Activated CD8-positive, alpha-beta memory T cell treated with anti-CD3 and anti-CD28 coated beads for 36 hours (primary cell): Measurements from ENCODE around the gene ABHD14A. TPM values are rescaled to one million over a fixed set of nuclear protein-coding genes. Genes with fewer than 3 reads are reported as not detected.

Source experiments
- CTCF ChIA-PET: fragments of 350-600 bp; sonication (Branson Sonifier 250); formaldehyde crosslinking; loops from one replicate; lab custom pipeline; 2021; ENCODE audit warnings: antibody characterized with exemption; lab: Charles Lee
- POLR2A ChIA-PET: fragments of 350-600 bp; sonication (Branson Sonifier 250); formaldehyde crosslinking; loops from one replicate; lab custom pipeline; 2021; ENCODE audit warnings: antibody characterized with exemption; lab: Charles Lee
- total RNA-seq, 2 experiments: library from RNA; stranded (reverse); gene quantifications; one replicate each; pipeline ENCODE4 v1.2.3, GENCODE V29; 2021

Gene ABHD14A
- total RNA-seq, 2 experiments from 2014 or later, result 14.4 to 14.5 TPM

GRCh38 chr3:51982838-51983577, 8.1 kb downstream of the ABHD14A start, which contains the start of gene ACY1:
Gene ACY1, plus strand, starts transcription at chr3:51983535. Its CDS starts 530 bp downstream, at chr3:51984065.
- CTCF ChIA-PET, result interaction anchor here (0.8 to 4.1 kb wide), 8 partner anchors 9 to 296 kb away, joined by 3 to 31 read pairs (median 8); partner anchors contain the start of genes ABHD14A, ABHD14B, PARP3 and RPL29
- POLR2A ChIA-PET, result interaction anchor here (0.7 to 4.4 kb wide), 10 partner anchors 8 to 470 kb away, joined by 3 to 84 read pairs (median 4); partner anchors contain the start of genes ABHD14A, ABHD14B, PARP3 and RPL29

GRCh38 chr3:51983578-51984268, 8.9 kb downstream of the ABHD14A start:
- ChIA-PET CTCF (interaction anchor here (0.6 to 4.1 kb wide), 7 partner anchors 10 to 295 kb away, joined by 3 to 31 read pairs (median 6); partner anchors contain the start of genes ABHD14A, ABHD14B, PARP3 and RPL29), POLR2A (interaction anchor here (0.6 to 4.4 kb wide), 10 partner anchors 9 to 1643 kb away, joined by 3 to 84 read pairs (median 5); partner anchors contain the start of genes ABHD14A, ABHD14B, PARP3 and RASSF1)

- CTCF ChIA-PET, result interaction anchor here (0.7 to 4.1 kb wide), 5 partner anchors 10 to 156 kb away, joined by 3 to 31 read pairs (median 10); partner anchors contain the start of genes ABHD14A, ABHD14B, PARP3 and RPL29
- POLR2A ChIA-PET, result interaction anchor here (0.7 to 4.4 kb wide), 3 partner anchors 9 to 293 kb away, joined by 4 to 84 read pairs (median 5); partner anchors contain the start of gene RPL29
Observed at GRCh38 chr3:51984269-51984647, 9.4 kb downstream of the ABHD14A start.

- ChIA-PET CTCF (interaction anchor here (2.1 to 4.1 kb wide), 2 partner anchors 9 to 43 kb away, joined by 6 to 31 read pairs; partner anchors contain the start of genes PARP3, RPL29 and RRP9), POLR2A (interaction anchor here (4.4 kb wide), 1 partner anchor 9 kb away, joined by 84 read pairs; the partner anchor contains the start of gene RPL29)
Observed at GRCh38 chr3:51985063-51985462, 10.2 kb downstream of the ABHD14A start.

DNA sequence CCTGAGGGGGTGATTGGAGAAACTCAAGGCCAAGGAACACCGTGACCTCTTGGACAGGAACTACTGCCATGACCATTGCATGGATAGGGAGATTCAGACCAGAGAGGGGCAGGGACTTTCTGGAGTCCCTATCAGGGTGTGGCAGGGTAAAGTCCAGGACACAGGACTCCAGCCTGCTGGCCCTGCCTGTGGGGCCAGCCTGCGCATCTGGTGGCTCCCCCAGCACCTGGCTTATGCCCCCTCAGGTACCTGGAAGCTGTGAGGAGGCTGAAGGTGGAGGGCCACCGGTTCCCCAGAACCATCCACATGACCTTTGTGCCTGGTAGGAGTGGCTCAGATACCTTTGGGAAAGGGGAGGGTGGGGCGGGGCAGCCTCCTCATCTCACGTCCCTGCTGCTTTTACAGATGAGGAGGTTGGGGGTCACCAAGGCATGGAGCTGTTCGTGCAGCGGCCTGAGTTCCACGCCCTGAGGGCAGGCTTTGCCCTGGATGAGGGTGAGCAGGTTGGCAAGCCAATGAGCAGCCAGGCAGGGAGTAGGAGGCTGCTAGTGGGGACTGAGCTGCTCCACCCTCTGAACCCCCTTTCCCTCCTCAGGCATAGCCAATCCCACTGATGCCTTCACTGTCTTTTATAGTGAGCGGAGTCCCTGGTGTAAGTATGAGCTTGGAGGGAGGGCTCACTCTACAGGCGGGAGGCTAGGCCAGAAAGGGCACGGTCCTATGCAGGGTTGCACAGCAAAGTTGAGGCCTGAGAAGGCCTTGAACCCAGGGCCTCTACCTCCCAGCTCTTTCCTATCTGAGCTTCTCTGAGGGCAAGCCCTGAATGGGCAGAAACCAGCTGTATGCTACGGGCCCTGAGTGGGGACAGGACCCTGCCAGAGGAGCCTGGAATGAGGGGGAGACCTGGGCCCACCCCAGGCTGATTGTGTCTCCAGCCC, 11.4 kb downstream of the ABHD14A start:
- ChIA-PET POLR2A (no interaction called here), CTCF (no interaction called here)

DNA sequence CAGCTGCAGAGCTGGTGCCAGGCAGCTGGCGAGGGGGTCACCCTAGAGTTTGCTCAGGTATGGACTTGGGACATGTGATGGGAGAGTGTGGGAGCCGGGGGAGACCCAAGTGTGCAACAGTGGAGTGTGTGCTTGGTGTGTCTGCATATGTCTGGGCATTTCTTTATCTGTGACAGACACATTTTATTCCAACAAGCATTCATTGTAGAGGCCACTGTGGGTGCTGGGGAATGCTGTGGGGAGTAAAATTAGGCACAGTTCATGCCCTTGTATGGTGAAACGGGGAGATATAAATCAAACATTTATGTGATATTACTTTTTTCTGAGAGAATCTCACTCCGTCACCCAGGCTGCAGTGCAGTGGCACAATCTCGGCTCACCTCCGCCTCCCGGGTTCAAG, 12.7 kb downstream of the ABHD14A start:
- POLR2A ChIA-PET, result no interaction called here
- CTCF ChIA-PET, result no interaction called here

DNA sequence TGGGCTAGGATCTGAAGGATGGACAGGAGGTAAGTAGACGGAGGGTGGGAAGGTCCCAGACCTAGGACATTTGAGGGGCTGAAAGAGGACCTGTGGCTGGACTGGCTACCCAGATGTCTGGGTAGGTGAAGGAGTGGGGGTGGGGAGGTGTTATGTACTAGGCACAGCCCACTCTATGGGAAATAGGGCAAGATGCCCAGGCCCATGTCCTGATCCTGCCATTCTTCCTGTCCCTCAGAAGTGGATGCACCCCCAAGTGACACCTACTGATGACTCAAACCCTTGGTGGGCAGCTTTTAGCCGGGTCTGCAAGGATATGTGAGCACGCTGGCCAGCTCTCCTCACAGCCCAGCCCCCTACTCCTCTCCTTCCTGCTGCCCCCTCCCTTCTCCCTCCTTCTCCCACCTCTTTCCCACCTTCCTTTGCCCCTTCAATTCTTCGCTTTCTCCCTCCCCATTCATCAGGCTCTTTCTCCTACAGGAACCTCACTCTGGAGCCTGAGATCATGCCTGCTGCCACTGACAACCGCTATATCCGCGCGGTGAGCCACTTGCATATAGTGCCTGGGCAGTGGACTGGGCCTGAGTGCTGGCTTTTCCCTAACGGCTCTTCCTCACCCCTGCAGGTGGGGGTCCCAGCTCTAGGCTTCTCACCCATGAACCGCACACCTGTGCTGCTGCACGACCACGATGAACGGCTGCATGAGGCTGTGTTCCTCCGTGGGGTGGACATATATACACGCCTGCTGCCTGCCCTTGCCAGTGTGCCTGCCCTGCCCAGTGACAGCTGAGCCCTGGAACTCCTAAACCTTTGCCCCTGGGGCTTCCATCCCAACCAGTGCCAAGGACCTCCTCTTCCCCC, 13.7 kb downstream of the ABHD14A start:
- CTCF ChIA-PET, result no interaction called here
- POLR2A ChIA-PET, result no interaction called here

GRCh38 chr3:51990501-51990971, 15.7 kb downstream of the ABHD14A start:
- CTCF ChIA-PET, result interaction anchor here (0.7 kb wide), 2 partner anchors 66 to 222 kb away, joined by 3 to 4 read pairs; partner anchors contain the start of gene DUSP7
- POLR2A ChIA-PET, result interaction anchor here (1.0 to 1.3 kb wide), 2 partner anchors 17 to 66 kb away, joined by 3 read pairs; partner anchors contain the start of genes ABHD14B and DUSP7

DNA sequence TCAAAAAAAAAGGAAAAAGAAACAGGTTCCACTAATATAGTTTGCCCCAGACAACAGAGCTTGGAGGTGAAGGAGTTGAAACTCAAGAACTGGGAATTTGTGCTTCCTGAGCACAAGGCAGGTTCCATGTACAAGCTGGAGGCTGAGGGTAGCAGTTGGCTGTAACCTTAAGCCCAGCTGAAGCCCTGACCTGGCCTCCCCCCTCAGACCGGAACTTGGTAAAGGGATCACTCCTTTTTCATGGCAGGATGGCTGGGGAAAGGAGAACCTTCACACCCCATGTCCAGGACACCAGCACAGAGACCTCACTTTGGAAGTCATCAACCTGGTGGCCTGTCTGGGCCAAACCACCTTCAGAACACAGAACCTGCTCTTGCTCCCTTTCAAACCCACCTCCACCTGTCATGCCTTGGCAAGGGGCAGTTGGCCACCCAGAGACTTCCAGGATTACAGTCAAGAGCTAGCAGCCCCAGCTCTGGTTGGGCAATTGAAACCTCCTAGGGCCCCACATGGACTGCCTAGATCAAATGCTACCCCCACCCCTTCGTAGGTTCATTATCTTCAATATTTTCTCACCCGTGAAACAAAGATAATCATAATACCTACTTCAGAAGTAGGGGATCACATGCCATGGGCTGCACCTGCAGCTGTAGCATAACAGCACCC, 17.3 kb downstream of the ABHD14A start:
- CTCF ChIA-PET, result interaction anchor here (0.7 to 5.0 kb wide), 5 partner anchors 9 to 131 kb away, joined by 3 to 31 read pairs (median 3); partner anchors contain the start of genes ABHD14A, ABHD14B, ACY1 and RRP9
- POLR2A ChIA-PET, result interaction anchor here (0.6 to 5.5 kb wide), 3 partner anchors 9 to 1483 kb away, joined by 3 to 84 read pairs (median 4); partner anchors contain the start of gene ACY1

DNA sequence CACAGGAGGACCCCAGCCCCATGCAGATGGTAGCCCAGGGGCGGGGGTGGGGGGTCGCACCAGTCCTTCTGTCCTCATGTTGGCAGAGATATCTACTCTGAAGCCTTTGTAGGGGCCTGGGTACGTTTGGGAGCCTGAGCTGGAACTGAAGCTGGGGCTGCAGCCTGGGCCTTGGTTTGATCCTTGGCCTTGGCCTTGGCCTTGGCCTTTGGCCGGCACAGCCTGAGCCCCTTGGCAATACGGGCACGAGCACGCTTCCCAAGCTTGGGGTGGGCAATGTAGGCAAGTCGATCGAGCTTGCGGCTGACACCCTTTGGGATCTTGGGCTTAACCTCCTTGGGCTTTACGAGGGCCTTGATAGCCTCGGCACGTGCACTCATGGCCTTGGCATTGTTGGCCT, 18.8 kb downstream of the ABHD14A start:
- POLR2A ChIA-PET, result interaction anchor here (5.5 kb wide), 1 partner anchor 10 kb away, joined by 84 read pairs; the partner anchor contains the start of gene ACY1
- CTCF ChIA-PET, result interaction anchor here (1.1 to 5.0 kb wide), 3 partner anchors 10 to 20 kb away, joined by 3 to 31 read pairs (median 26); partner anchors contain the start of genes ABHD14A, ABHD14B and ACY1

DNA sequence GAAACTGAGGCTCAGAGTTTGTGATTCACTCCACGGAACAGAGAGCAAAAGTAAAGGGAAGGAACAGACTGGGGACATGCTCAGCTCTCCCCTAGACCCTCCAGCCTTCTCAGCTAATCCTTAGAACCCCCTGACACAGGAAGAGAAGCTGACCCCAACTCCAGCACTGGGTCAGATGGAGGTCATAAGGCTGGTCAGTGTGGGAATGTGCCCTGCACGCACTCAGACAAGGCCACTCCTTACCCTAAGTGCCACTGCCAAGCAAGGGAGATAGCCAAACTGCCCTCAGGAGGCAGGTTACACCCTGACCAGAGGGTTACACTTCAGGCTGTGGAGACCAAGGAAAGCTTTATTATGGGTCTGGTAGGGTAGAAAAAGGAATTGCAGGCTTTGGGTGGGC, 19.7 kb downstream of the ABHD14A start:
- POLR2A ChIA-PET, result interaction anchor here (0.5 to 5.5 kb wide), 3 partner anchors 11 to 283 kb away, joined by 3 to 84 read pairs (median 26); partner anchors contain the start of genes ACY1, PARP3 and RRP9
- CTCF ChIA-PET, result interaction anchor here (4.8 to 5.0 kb wide), 2 partner anchors 11 to 21 kb away, joined by 26 to 31 read pairs; partner anchors contain the start of genes ABHD14A, ABHD14B and ACY1

GRCh38 chr3:51995346-51996163, 20.7 kb downstream of the ABHD14A start, which contains the start of gene RPL29:
Gene RPL29, minus strand, starts transcription at chr3:51995895. Its CDS starts 434 bp downstream, at chr3:51995461.
- CTCF ChIA-PET, result interaction anchor here (0.7 to 5.0 kb wide), 12 partner anchors 12 to 159 kb away, joined by 3 to 31 read pairs (median 4); partner anchors contain the start of genes ABHD14A, ABHD14B, ACY1 and DUSP7
- POLR2A ChIA-PET, result interaction anchor here (0.6 to 5.5 kb wide), 14 partner anchors 12 to 284 kb away, joined by 3 to 84 read pairs (median 3); partner anchors contain the start of genes ABHD14B, ACY1, DUSP7 and GPR62

DNA sequence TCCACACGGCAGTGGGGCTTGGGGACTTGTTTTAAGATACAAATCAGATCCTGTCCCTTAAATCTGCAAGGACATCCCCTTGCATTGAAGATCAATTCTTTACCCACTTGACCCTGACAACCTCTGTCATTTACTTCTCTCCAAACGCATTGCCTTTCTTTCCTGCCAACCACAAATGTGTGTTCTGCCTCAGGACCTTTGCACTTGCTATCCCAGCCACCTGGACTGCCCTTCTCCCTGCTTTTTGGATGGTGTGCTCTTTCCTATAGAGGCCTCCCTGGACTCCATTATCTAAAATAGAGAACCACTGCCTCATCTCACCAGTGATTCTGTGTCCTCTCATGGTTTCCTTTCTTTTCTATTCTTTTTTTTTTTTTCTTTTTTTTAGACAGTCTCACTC, 22.3 kb downstream of the ABHD14A start:
- CTCF ChIA-PET, result interaction anchor here (1.0 kb wide), 1 partner anchor 149 kb away, joined by 3 read pairs; no protein-coding TSS in a partner anchor
- POLR2A ChIA-PET, result no interaction called here

GRCh38 chr3:51997935-51998596, 23.2 kb downstream of the ABHD14A start:
- ChIA-PET POLR2A (interaction anchor here (0.6 kb wide), 1 partner anchor 24 kb away, joined by 3 read pairs; the partner anchor contains the start of gene ABHD14B), CTCF (interaction anchor here (1.0 to 1.4 kb wide), 3 partner anchors 55 to 148 kb away, joined by 3 to 5 read pairs (median 3); no protein-coding TSS in a partner anchor)
